GDM1 (cell line): Measurements from ENCODE around the gene RBBP8NL.
"Not testable (repeated sequence)": the region's sequence is repeated elsewhere in the genome, so short reads cannot be mapped to it uniquely, and the experiment has no call there.

Experiments
- DNase-seq: peaks from one replicate; lab custom pipeline; 2025; lab: John Stamatoyannopoulos, UW

RBBP8NL gene

GRCh38 chr20:62374331-62375152 lies 52.8 kb downstream of the RBBP8NL start:
- DNase-seq, result no peak

GRCh38 chr20:62373631-62374179 lies 53.6 kb downstream of the RBBP8NL start:
- not testable (repeated sequence) for DNase-seq

- no peak for DNase-seq
These were observed 55.0 kb downstream of the RBBP8NL start for GRCh38 chr20:62372042-62372993.

GRCh38 chr20:62371588-62372041 lies 55.7 kb downstream of the RBBP8NL start:
- no peak for DNase-seq

- DNase-seq, result no peak
These were observed 56.3 kb downstream of the RBBP8NL start for GRCh38 chr20:62370807-62371587.

- DNase-seq, result no peak
These were observed 57.1 kb downstream of the RBBP8NL start for GRCh38 chr20:62370115-62370806.

GRCh38 chr20:62369815-62370114 lies 57.6 kb downstream of the RBBP8NL start:
- DNase-seq, result no peak

- no peak for DNase-seq
These were observed 58.1 kb downstream of the RBBP8NL start for GRCh38 chr20:62368976-62369814.

GRCh38 chr20:62368392-62368975 lies 58.9 kb downstream of the RBBP8NL start:
- no peak for DNase-seq

GRCh38 chr20:62367633-62368391 lies 59.5 kb downstream of the RBBP8NL start:
- DNase-seq, result no peak

- no peak for DNase-seq
These were observed 60.2 kb downstream of the RBBP8NL start, which contains the start of gene LAMA5 for GRCh38 chr20:62367136-62367632. TSS of gene LAMA5 (minus strand) at chr20:62367312. CDS start at chr20:62367245, 67 bp downstream.

- DNase-seq, result no peak
These were observed 60.8 kb downstream of the RBBP8NL start for GRCh38 chr20:62366370-62367135.

- DNase-seq, result no peak
These were observed 61.4 kb downstream of the RBBP8NL start for GRCh38 chr20:62365814-62366369.

GRCh38 chr20:62364911-62365736 lies 62.2 kb downstream of the RBBP8NL start:
- no peak for DNase-seq

GRCh38 chr20:62363920-62364851 lies 63.2 kb downstream of the RBBP8NL start:
- DNase-seq, result no peak
